ENCODE data around the gene TPSAB1.

- no peak for TF ChIP-seq CTCF (conservative IDR thresholded peaks at IDR 0.05 in 1 of 2, IDR thresholded peaks at IDR 0.05 in 1 of 2; ENCODE audit: extremely low read depth in 1 of 2, insufficient read depth in 1 of 2, low read depth in 1 of 2, low read length in 2 of 2)
- TF ChIP-seq EZH2 (IDR thresholded peaks at IDR 0.05; ENCODE audit: borderline replicate concordance, low read length), result no peak
Measured at GRCh38 chr16:1196494-1196893, 44.0 kb upstream of the TPSAB1 start.

Measured in mammary epithelial cell (primary cell).